Measurements from ENCODE around the gene ZNF438.

GRCh38 chr10:30839652-30840051 is 192.0 kb downstream of the ZNF438 start:
- no peak for TF ChIP-seq TAF1 (CRISPR knock-in tag; IDR thresholded peaks at IDR 0.05)
- TF ChIP-seq TFDP1 (CRISPR knock-in tag; IDR thresholded peaks at IDR 0.05; ENCODE audit: borderline replicate concordance) = no peak
- no peak for TF ChIP-seq POLR2A (IDR thresholded peaks at IDR 0.05; ENCODE audit: insufficient read depth in 1 of 2, low read depth in 2 of 2, low read length in 2 of 2)
- no peak for TF ChIP-seq NFRKB (IDR thresholded peaks at IDR 0.05)
- no peak for TF ChIP-seq ZNF570 (CRISPR knock-in tag; IDR thresholded peaks at IDR 0.05; ENCODE audit: borderline replicate concordance)

All from HepG2 (cell line).